Caco-2 (cell line): ENCODE data around the gene ZNF26. TPM values are rescaled to one million over a fixed set of nuclear protein-coding genes. Genes with fewer than 3 reads are reported as not detected.

ENCODE experiments used
- BruUV-seq: library from RNA; stranded (reverse); fragments of 400-500 nt; replicated peaks from 2 replicates; lab custom pipeline; 2021; lab: Mats Ljungman, UMichigan
- CTCF ChIA-PET: fragments of 300-600 bp; sonication (Branson Sonifier 250); formaldehyde crosslinking; loops from one replicate; lab custom pipeline; 2022; ENCODE audit warnings: antibody characterized with exemption; lab: Charles Lee
- POLR2A ChIA-PET: fragments of 300-600 bp; sonication (Branson Sonifier 250); formaldehyde crosslinking; loops from one replicate; lab custom pipeline; 2022; ENCODE audit warnings: antibody characterized with exemption; lab: Charles Lee
- DNase-seq, 2 experiments: peaks; one replicate each; pipeline versions ENCODE4 v3.0.0 to v3.0.0-alpha.2; 2020 to 2022
- H3K27me3 ChIP-seq: replicated peaks from 2 replicates; pipeline ENCODE4 v1.6.0; 2011; ENCODE audit warnings: low read length; ENCODE audit not compliant: control insufficient read depth, insufficient read depth
- H3K36me3 ChIP-seq: 2 replicates; pipeline ENCODE4 v1.5.1; 2011; ENCODE audit warnings: low read length; ENCODE audit not compliant: control insufficient read depth, insufficient read depth
- H3K4me1 ChIP-seq: fragments of 250-450 bp; sonication (Bioruptor Pico); 2 replicates; pipeline ENCODE4 v1.5.1; 2020; ENCODE audit warnings: mild to moderate bottlenecking
- H3K4me3 ChIP-seq: 2 replicates; pipeline ENCODE4 v1.5.1; 2011; ENCODE audit warnings: low read depth, mild to moderate bottlenecking, control low read depth, low read length
- H3K9me3 ChIP-seq: fragments of 250-450 bp; sonication (Bioruptor Pico); 2 replicates; pipeline ENCODE4 v1.5.1; 2020; ENCODE audit warnings: mild to moderate bottlenecking, moderate library complexity
- H3K27ac Mint-ChIP-seq: one replicate; pipeline ENCODE4 v1.8.0; 2022; ENCODE audit warnings: mixed read lengths; ENCODE audit not compliant: unreplicated experiment
- H3K27me3 Mint-ChIP-seq: one replicate; pipeline ENCODE4 v1.8.0; 2022; ENCODE audit warnings: mixed read lengths; ENCODE audit not compliant: insufficient read depth, unreplicated experiment
- H3K36me3 Mint-ChIP-seq: one replicate; pipeline ENCODE4 v1.8.0; 2022; ENCODE audit warnings: mild to moderate bottlenecking, mixed read lengths; ENCODE audit not compliant: insufficient read depth, unreplicated experiment
- H3K4me1 Mint-ChIP-seq: one replicate; pipeline ENCODE4 v1.8.0; 2022; ENCODE audit warnings: low read depth, mixed read lengths; ENCODE audit not compliant: unreplicated experiment
- H3K4me3 Mint-ChIP-seq: one replicate; pipeline ENCODE4 v1.8.0; 2022; ENCODE audit warnings: mild to moderate bottlenecking, moderate library complexity, mixed read lengths; ENCODE audit not compliant: unreplicated experiment
- H3K9me3 Mint-ChIP-seq: one replicate; pipeline ENCODE4 v1.8.0; 2022; ENCODE audit warnings: mixed read lengths; ENCODE audit not compliant: unreplicated experiment
- CTCF ChIP-seq, 2 experiments: fragments of 200-600 bp in 1 of 2; IDR thresholded peaks; 1 replicate in 1 of 2; 2 replicates in 1 of 2; pipeline versions ENCODE4 v1.5.1 to v1.8.0; 2011 to 2022; ENCODE audit warnings: antibody characterized with exemption in 1 of 2, control low read depth in 1 of 2, inconsistent platforms in 1 of 2, low read depth in 1 of 2, low read length in 1 of 2, mild to moderate bottlenecking in 1 of 2, moderate library complexity in 1 of 2; ENCODE audit not compliant: insufficient read depth in 1 of 2, severe bottlenecking in 1 of 2, unreplicated experiment in 1 of 2
- intact Hi-C: fragments of 100-400 bp; cut with micrococcal nuclease; formaldehyde crosslinking; loops from one replicate; pipeline ENCODE4 v1.10.0; 2022; ENCODE audit not compliant: unreplicated experiment
- total RNA-seq: library from RNA; stranded (reverse); gene quantifications from 2 replicates; pipeline ENCODE4 v1.2.3, GENCODE V29; 2022

ZNF26 gene
- total RNA-seq, 1 experiment from 2014 or later, result 17.8 TPM

GRCh38 chr12:132940071-132940719 lies 46.0 kb upstream of the ZNF26 start:
- Mint-ChIP-seq H3K9me3 (peaks cover 27% of the 10 kb centered on the region), H3K36me3 (peaks cover 15% of the 10 kb centered on the region), H3K4me3 (no peak overlapping the region), H3K4me1 (no peaks in the 10 kb centered on the region), H3K27ac (no peak overlapping the region), H3K27me3 (no peaks in the 10 kb centered on the region)
- intact Hi-C loops, result no loop called here
- ChIA-PET CTCF (no interaction called here), POLR2A (no interaction called here)
- Histone ChIP-seq H3K27me3 (no peaks in the 10 kb centered on the region), H3K4me1 (no peaks in the 10 kb centered on the region), H3K36me3 (peaks cover 6% of the 10 kb centered on the region; the same call in 1 of the 2 replicates), H3K4me3 (no peak overlapping the region), H3K9me3 (peaks cover 19% of the 10 kb centered on the region)
- TF ChIP-seq CTCF (IDR thresholded peaks at IDR 0.05; ENCODE audit: insufficient read depth in 1 of 2, low read depth in 1 of 2, low read length in 1 of 2, severe bottlenecking in 1 of 2, unreplicated experiment in 1 of 2), result no peak
- DNase-seq, result no peak
- BruUV-seq, result no TSS peak

- no peaks in the 10 kb centered on the region for H3K27me3 ChIP-seq
- H3K4me3 ChIP-seq, result no peak overlapping the region
- peaks cover 28% of the 10 kb centered on the region for H3K36me3 Mint-ChIP-seq
- DNase-seq, result no peak
- TF ChIP-seq CTCF (IDR thresholded peaks at IDR 0.05; ENCODE audit: insufficient read depth in 1 of 2, low read depth in 1 of 2, low read length in 1 of 2, severe bottlenecking in 1 of 2, unreplicated experiment in 1 of 2), result no peak
- no peak overlapping the region for H3K4me3 Mint-ChIP-seq
- no peaks in the 10 kb centered on the region for H3K27me3 Mint-ChIP-seq
- ChIA-PET CTCF (no interaction called here), POLR2A (no interaction called here)
- H3K4me1 ChIP-seq, result no peaks in the 10 kb centered on the region
- H3K9me3 ChIP-seq, result peaks cover 19% of the 10 kb centered on the region
- peaks cover 28% of the 10 kb centered on the region for H3K9me3 Mint-ChIP-seq
- H3K4me1 Mint-ChIP-seq, result no peaks in the 10 kb centered on the region
- H3K27ac Mint-ChIP-seq, result no peak overlapping the region
- H3K36me3 ChIP-seq, result peaks cover 6% of the 10 kb centered on the region; the same call in 1 of the 2 replicates
- intact Hi-C loops, result no loop called here
- no TSS peak for BruUV-seq
These were observed 44.7 kb upstream of the ZNF26 start for GRCh38 chr12:132941336-132941954.

- Histone ChIP-seq H3K9me3 (peaks cover 15% of the 10 kb centered on the region), H3K4me1 (no peaks in the 10 kb centered on the region), H3K36me3 (peaks cover 6% of the 10 kb centered on the region; the same call in 1 of the 2 replicates), H3K27me3 (no peaks in the 10 kb centered on the region), H3K4me3 (no peak overlapping the region)
- H3K9me3 Mint-ChIP-seq, result peaks cover 23% of the 10 kb centered on the region
- no peak overlapping the region for H3K4me3 Mint-ChIP-seq
- H3K27me3 Mint-ChIP-seq, result no peaks in the 10 kb centered on the region
- TF ChIP-seq CTCF (IDR thresholded peaks at IDR 0.05; ENCODE audit: insufficient read depth in 1 of 2, low read depth in 1 of 2, low read length in 1 of 2, severe bottlenecking in 1 of 2, unreplicated experiment in 1 of 2), result no peak
- no peak for DNase-seq
- ChIA-PET CTCF (no interaction called here), POLR2A (no interaction called here)
- H3K36me3 Mint-ChIP-seq, result peaks cover 36% of the 10 kb centered on the region
- no peak overlapping the region for H3K27ac Mint-ChIP-seq
- intact Hi-C loops, result no loop called here
- no TSS peak for BruUV-seq
- H3K4me1 Mint-ChIP-seq, result no peaks in the 10 kb centered on the region
These were observed 43.6 kb upstream of the ZNF26 start for GRCh38 chr12:132942611-132943010.
